HG03175 (cell line): ENCODE results near the gene SATB1.

Experiments
- ATAC-seq: cut with Tn5 transposase; IDR thresholded peaks from one replicate; pipeline ENCODE4 v1.9.1; 2021; ENCODE audit warnings: mild to moderate bottlenecking, moderate library complexity; ENCODE audit not compliant: unreplicated experiment

Gene SATB1

GRCh38 chr3:18432752-18433151 is 7.6 kb upstream of the SATB1 start:
- no peak for ATAC-seq

GRCh38 chr3:18431266-18431665 is 6.1 kb upstream of the SATB1 start:
- ATAC-seq = no peak

DNA sequence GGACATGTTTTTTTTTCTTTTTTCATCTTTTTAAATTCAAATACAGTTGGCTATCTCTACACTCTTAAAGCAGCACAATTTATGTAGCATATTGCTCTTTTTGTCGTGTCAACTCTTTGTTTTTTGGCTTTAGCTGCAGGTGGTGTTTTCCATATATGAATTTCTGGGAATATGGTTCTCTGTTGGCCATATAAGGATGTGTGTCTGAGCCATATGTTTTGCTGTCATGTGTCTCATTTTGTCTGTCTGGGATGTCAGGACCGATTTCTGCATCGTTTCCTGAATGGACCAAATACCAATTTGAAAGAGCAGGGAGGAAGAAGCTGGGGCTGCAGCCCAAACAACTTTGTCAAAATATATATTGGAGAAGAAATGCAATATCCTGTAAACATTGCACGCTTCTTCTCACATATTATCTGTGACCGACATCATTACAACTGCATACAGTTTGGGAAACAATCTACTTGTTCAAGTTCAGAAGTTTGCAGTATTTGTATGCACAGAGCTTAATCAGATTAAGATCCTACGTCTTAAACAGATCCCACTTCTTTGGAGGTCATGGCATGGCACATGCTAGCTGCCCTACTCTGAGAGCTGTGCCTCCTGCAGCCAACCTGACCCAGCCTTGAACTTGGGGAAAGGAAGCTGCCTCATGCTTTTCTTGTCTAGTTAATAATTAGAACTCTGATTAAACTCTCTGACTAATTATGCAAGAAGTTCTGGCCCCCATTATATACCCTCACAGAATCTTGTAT is 4.0 kb upstream of the SATB1 start:
- no peak for ATAC-seq

DNA sequence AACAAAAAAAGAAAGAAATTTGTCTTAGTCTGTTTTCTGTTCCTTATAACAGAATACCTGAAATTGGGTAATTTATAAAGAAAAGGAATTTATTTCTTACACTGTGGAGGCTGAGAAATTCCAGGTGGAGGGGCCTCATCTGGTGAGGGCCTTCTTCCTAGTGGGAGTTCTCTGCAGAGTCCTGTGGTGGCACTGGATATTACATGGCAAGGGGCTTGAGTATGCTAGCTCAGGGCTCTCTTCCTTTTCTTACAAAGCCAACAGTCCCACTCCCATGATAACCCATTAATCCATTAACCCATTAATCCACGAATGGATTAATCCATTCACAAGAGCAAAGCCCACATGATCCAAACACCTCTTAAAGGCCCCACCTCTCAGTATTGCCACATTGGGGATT is 2.9 kb upstream of the SATB1 start:
- ATAC-seq = no peak

DNA sequence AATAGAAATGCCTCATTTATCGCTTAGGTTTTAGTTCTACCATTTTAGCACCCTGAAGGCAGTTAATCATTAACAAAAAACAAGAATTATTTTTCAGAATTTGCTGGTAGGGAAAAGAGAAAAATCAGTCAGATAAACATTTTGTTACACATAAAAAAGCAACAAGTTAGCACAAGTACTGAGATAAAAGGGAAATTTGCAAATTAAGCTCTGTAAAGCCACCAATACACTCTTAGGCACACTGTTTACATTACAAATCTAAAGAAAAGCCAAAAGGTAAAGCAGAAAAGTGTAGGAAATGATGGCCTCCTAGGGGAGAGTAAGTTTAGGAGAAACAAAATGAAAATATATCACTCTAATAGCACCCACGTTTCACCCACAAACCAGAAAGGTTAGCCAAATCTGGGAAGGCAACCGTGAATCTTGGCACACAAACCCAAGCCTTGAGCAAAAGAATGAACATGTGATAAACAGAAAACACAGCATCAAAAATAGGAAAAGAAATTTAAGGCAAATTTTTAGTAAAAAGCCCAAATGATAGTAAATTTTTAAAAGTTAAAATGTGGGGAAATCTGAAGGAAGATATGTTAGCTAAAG is 1.6 kb upstream of the SATB1 start:
- no peak for ATAC-seq

- ATAC-seq = no peak
Measured at GRCh38 chr3:18425641-18426257, 610 bp upstream of the SATB1 start.

- ATAC-seq = no peak
Measured at GRCh38 chr3:18424213-18424728, 868 bp downstream of the SATB1 start.

- peak; percentile 69 for ATAC-seq
Measured at GRCh38 chr3:18423401-18424212, 1.5 kb downstream of the SATB1 start.

- ATAC-seq = no peak
Measured at GRCh38 chr3:18422972-18423371, 2.2 kb downstream of the SATB1 start.

DNA sequence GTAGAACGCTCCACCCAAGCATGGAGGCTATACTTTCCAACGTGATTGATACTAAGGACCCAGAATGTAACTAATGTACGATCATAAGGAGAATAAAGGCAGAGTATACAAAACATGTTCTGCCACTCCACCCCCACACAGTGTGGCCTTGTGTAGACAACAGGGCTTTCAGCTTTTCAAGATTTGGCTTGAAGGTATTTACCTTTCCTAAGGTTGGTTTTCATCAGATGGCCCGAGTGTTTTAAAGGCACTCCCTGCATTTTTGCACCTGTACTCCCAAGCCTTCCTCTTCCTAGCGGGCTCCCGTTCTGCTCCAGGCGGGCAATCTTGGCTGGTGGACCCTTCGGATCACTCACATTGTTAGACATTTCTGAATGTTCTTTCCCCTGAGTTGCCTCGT is 4.6 kb downstream of the SATB1 start:
- ATAC-seq = no peak

- ATAC-seq = no peak
Measured at GRCh38 chr3:18419232-18419631, 5.9 kb downstream of the SATB1 start.

DNA sequence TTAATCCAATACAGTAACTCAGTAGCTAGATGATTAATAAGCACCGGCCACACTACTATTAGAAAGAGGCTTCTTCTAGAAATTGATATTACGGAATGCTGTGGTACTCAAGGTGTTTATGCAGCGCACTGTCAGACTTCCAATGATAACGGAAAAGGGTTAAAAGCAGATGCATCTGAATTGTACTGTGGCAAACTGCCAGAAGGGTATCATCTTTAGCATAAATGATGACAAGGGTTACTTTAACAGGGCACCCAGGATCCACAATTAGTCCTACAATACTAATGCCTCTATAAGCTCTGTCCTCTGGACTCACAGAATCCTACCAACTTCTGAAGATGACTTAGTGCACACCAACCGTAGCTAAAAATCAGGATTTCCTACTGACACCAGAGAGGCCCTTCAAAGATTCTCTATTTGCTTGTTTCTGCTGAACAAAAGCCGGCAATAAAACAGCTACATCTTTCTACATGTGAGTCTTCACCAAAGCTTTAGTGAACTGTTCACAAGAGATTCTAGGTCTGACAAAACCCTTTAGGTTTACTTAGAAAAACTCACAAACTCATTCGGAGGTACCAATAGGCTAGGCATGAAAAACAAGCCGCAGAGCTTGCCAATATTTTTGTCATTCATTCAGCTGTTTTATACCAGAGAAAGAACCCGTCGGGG is 7.1 kb downstream of the SATB1 start:
- no peak for ATAC-seq

DNA sequence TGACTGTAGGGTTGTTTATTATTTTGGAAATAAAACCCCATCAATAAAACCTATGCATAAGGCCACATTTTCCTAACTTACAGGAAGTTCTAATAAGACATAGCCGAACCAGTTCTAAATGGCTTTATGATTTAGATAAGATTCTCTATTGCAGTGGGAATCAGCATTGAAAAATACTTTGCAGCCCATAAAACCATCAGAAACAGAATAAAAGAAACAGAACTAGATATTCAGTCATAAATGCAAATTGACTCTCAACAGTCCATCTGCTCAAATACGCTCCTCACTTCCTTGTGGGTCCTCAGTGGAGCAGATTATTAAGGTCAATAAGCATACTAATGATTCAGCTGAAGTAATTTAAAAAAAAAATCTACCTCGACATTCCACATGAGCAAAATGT is 8.8 kb downstream of the SATB1 start:
- ATAC-seq = no peak

DNA sequence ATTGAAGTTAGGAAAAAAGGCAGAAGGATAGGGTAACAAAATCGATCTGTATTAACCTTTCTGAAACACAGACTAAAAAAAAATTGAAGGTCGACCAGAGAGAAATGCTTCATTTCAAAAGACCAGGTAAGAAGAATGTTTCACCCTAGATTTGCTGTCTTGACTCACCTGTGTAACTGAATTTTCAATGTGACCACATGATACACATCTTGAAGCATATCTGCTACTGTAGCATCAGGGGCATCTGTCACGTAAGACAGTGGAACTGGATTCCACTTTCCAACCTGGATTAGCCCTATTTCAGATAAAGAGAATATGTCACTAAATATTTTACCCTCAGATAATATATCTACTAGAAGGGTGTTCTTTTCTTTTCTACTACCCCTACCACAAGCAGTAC is 9.3 kb downstream of the SATB1 start:
- no peak for ATAC-seq

GRCh38 chr3:18415167-18415566 is 10.0 kb downstream of the SATB1 start:
- ATAC-seq = no peak

DNA sequence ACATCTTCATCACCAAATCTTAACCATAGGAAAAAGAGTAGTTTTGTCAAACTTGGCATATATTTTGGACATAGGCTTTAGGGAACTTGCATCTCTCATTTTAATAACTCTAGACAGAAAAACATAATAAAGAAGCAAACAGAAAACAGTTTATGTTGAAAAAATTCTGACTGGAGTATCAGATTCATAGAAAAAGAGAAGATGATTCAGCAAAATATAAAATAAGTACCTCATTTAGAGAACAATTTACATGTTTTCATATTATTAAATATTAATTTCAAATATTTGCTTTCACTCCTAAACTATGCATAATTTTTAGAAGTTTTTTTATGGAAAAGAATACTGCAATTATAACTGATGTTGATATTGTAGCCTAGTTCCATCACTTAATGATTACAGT is 12.5 kb downstream of the SATB1 start:
- ATAC-seq = no peak

- no peak for ATAC-seq
Measured at GRCh38 chr3:18411541-18411940, 13.6 kb downstream of the SATB1 start.

DNA sequence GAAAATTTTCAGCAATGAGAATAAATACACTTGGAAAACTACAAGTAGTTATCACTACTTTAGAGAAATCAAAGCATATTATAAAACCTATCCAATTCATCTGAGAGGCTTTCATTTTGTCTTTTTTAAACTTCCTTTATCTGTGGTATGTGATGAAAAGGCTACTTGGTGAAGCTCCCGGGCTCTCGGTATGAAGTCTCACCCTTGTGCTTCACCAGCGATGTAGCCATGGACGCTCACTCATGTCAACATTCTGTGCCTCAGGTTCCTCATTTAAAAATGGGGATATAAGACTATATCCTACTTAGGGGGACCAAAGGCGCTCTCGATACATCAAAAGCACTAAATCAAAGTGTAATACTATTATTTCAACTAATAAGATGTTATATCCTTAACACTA is 14.9 kb downstream of the SATB1 start:
- ATAC-seq = no peak

DNA sequence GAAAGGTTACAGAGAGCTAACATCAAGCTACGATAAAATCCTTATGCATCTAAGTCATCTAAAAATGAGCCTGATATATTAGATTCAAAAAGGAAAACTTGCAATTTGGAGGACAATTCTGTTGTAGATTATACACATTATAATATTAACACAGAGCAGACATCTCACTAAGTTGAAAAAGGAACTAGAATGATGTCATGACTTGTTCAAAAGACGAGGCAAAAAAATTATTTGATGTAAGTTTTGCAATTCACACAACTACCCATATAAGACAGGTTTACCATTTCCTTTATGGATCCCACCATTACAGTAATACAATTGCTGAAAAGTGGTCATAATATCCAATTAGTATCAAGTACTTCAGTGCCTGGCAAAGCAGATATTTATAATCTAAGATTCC is 15.9 kb downstream of the SATB1 start:
- ATAC-seq = no peak

GRCh38 chr3:18405141-18405540 is 20.0 kb downstream of the SATB1 start:
- no peak for ATAC-seq

DNA sequence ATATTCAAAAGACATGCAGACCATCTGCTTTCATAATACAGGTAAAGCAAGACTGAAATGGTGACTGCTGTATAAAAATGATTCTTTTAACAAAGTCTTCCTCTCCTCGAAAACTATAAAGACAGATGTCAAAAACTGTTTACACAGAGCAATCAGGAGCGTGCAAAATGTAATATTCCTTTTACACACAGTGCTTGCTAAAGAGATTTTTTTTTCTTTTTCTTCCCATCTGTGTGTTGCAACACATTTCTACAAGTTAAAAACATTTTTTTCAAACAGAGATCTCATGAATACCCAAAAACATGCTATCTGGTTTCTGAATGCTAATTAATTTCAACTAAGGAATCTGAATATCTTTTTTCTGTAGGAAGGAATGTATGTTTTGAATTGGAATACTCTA is 22.1 kb downstream of the SATB1 start:
- no peak for ATAC-seq
